ENCODE measurements around the gene XCR1. TPM values are rescaled to one million over a fixed set of nuclear protein-coding genes. Genes with fewer than 3 reads are reported as not detected.

The XCR1 gene, protein sequence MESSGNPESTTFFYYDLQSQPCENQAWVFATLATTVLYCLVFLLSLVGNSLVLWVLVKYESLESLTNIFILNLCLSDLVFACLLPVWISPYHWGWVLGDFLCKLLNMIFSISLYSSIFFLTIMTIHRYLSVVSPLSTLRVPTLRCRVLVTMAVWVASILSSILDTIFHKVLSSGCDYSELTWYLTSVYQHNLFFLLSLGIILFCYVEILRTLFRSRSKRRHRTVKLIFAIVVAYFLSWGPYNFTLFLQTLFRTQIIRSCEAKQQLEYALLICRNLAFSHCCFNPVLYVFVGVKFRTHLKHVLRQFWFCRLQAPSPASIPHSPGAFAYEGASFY
- not detected for total RNA-seq

- peaks cover 9% of the 10 kb centered on the region for H3K36me3 Mint-ChIP-seq (ENCODE audit: low read depth)
- ChIA-PET POLR2A (no interaction called here), CTCF (interaction anchor here (1.0 to 1.1 kb wide), 2 partner anchors 49 to 165 kb away, joined by 3 read pairs; no protein-coding TSS in a partner anchor)
- no peak for DNase-seq
- H3K4me3 Mint-ChIP-seq: no peak within 1 kb of the TSS
- no peak within 1 kb of the TSS for H3K27ac Mint-ChIP-seq
- H3K9me3 Mint-ChIP-seq: peaks cover 8% of the 10 kb centered on the region
- H3K4me1 Mint-ChIP-seq: no peaks in the 10 kb centered on the region
- H3K27me3 Mint-ChIP-seq: peaks cover 6% of the 10 kb centered on the region
These were observed at the start of gene XCR1 for GRCh38 chr3:46027021-46027705. TSS of gene XCR1 (minus strand) at chr3:46027483. CDS start at chr3:46021947, 5,536 bp downstream.

DNA sequence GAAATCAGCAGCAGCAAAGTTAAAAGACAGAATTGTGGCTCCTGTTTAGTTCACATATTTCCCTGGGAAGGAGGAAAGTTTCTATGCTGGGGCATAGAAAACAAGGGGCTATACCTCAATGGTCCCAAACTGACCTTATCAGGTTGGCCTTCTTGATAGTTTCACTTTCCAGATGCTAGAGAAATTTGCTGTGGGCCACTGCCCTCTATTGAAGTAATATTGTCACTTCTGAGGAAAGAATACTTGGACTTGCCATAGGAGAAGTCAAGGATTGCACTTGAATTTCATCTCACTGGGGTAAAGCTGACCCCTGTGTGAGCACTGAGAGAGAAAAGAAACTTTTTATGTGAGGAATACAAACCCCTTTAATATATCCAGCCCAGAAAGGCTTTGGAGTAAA is 49.3 kb upstream of the XCR1 start:
- H3K4me3 Mint-ChIP-seq: no peak overlapping the region
- peaks cover 33% of the 10 kb centered on the region for H3K4me1 Mint-ChIP-seq
- CTCF ChIA-PET: interaction anchor here (0.6 to 11.2 kb wide), 34 partner anchors 8 to 431 kb away, joined by 3 to 232 read pairs (median 4); partner anchors contain the start of genes CCR1, CCR3, CCR5 and CXCR6
- peaks cover 33% of the 10 kb centered on the region for H3K27me3 Mint-ChIP-seq
- POLR2A ChIA-PET: interaction anchor here (0.9 to 3.2 kb wide), 8 partner anchors 81 to 294 kb away, joined by 3 to 24 read pairs (median 6); partner anchors contain the start of genes CCR5, CXCR6 and FYCO1
- H3K9me3 Mint-ChIP-seq: peaks cover 9% of the 10 kb centered on the region
- DNase-seq: no peak
- no peak overlapping the region for H3K27ac Mint-ChIP-seq
- H3K36me3 Mint-ChIP-seq (ENCODE audit: low read depth): peaks cover 16% of the 10 kb centered on the region

DNA sequence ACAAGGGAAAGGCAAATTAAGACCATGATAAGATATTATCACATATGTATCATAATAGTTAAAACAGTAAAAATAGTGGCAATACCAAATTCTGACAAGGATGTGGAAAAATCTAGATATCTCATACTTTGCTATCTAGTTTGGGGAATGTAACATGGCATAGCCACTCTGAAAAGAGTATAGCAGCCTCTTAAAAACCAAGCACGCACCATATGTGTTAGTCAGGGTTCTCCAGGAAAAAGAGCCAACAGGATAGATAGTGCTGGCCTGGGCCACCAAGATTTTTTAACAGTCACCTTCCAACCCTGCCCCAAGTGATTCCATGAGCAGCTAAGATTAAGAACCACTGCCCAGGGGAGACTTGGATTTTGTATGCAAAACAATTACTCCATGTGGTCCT is 48.5 kb upstream of the XCR1 start:
- Mint-ChIP-seq H3K36me3 (ENCODE audit: low read depth) (peaks cover 24% of the 10 kb centered on the region), H3K27me3 (peaks cover 32% of the 10 kb centered on the region), H3K4me3 (no peak overlapping the region), H3K27ac (no peak overlapping the region), H3K4me1 (peaks cover 39% of the 10 kb centered on the region), H3K9me3 (peaks cover 12% of the 10 kb centered on the region)
- CTCF ChIA-PET: interaction anchor here (0.6 to 11.2 kb wide), 23 partner anchors 11 to 430 kb away, joined by 3 to 232 read pairs (median 6); partner anchors contain the start of genes CCR1, CCR5, CXCR6 and FYCO1
- POLR2A ChIA-PET: interaction anchor here (0.9 to 3.2 kb wide), 7 partner anchors 96 to 295 kb away, joined by 3 to 24 read pairs (median 5); partner anchors contain the start of genes CCR5 and CXCR6
- DNase-seq: no peak

- CTCF ChIA-PET: no interaction called here
- Mint-ChIP-seq H3K9me3 (peaks cover 12% of the 10 kb centered on the region), H3K36me3 (ENCODE audit: low read depth) (peaks cover 28% of the 10 kb centered on the region), H3K27ac (peak overlapping the region; percentile 71), H3K4me1 (peaks cover 63% of the 10 kb centered on the region), H3K4me3 (peak overlapping the region; percentile 22), H3K27me3 (peaks cover 47% of the 10 kb centered on the region)
- no peak for DNase-seq
- POLR2A ChIA-PET: interaction anchor here (1.4 kb wide), 1 partner anchor 77 kb away, joined by 4 read pairs; no protein-coding TSS in a partner anchor
These were observed 44.1 kb upstream of the XCR1 start for GRCh38 chr3:46071222-46071858.

GRCh38 chr3:46070595-46071093 is 43.4 kb upstream of the XCR1 start:
- Mint-ChIP-seq H3K36me3 (ENCODE audit: low read depth) (peaks cover 28% of the 10 kb centered on the region), H3K4me3 (peak overlapping the region; percentile 22), H3K9me3 (peaks cover 12% of the 10 kb centered on the region), H3K27me3 (peaks cover 49% of the 10 kb centered on the region), H3K27ac (peak overlapping the region; percentile 71), H3K4me1 (peaks cover 65% of the 10 kb centered on the region)
- ChIA-PET POLR2A (interaction anchor here (1.0 to 2.9 kb wide), 2 partner anchors 76 to 107 kb away, joined by 3 to 18 read pairs; partner anchors contain the start of gene FYCO1), CTCF (no interaction called here)
- DNase-seq: no peak

GRCh38 chr3:46068501-46068900 is 41.2 kb upstream of the XCR1 start:
- ChIA-PET CTCF (interaction anchor here (1.2 to 2.8 kb wide), 5 partner anchors 10 to 130 kb away, joined by 3 to 32 read pairs (median 3); partner anchors contain the start of genes CXCR6 and FYCO1), POLR2A (interaction anchor here (0.8 to 2.9 kb wide), 15 partner anchors 19 to 302 kb away, joined by 3 to 18 read pairs (median 4); partner anchors contain the start of genes CCR5, CXCR6 and FYCO1)
- Mint-ChIP-seq H3K4me1 (peaks cover 67% of the 10 kb centered on the region), H3K4me3 (peak overlapping the region; percentile 24), H3K9me3 (peaks cover 11% of the 10 kb centered on the region), H3K27ac (peak overlapping the region; percentile 84), H3K27me3 (peaks cover 51% of the 10 kb centered on the region), H3K36me3 (ENCODE audit: low read depth) (peaks cover 26% of the 10 kb centered on the region)
- DNase-seq: no peak

GRCh38 chr3:46067401-46067800 is 40.1 kb upstream of the XCR1 start:
- Mint-ChIP-seq H3K4me3 (no peak overlapping the region), H3K4me1 (peaks cover 63% of the 10 kb centered on the region), H3K27me3 (peaks cover 40% of the 10 kb centered on the region), H3K36me3 (ENCODE audit: low read depth) (peaks cover 16% of the 10 kb centered on the region), H3K27ac (peak overlapping the region; percentile 84), H3K9me3 (peaks cover 4% of the 10 kb centered on the region)
- no peak for DNase-seq
- ChIA-PET CTCF (interaction anchor here (2.6 to 2.8 kb wide), 2 partner anchors 11 to 128 kb away, joined by 8 to 32 read pairs; no protein-coding TSS in a partner anchor), POLR2A (interaction anchor here (1.0 to 2.4 kb wide), 5 partner anchors 72 to 303 kb away, joined by 3 to 13 read pairs (median 5); partner anchors contain the start of genes CCR5 and CXCR6)

DNA sequence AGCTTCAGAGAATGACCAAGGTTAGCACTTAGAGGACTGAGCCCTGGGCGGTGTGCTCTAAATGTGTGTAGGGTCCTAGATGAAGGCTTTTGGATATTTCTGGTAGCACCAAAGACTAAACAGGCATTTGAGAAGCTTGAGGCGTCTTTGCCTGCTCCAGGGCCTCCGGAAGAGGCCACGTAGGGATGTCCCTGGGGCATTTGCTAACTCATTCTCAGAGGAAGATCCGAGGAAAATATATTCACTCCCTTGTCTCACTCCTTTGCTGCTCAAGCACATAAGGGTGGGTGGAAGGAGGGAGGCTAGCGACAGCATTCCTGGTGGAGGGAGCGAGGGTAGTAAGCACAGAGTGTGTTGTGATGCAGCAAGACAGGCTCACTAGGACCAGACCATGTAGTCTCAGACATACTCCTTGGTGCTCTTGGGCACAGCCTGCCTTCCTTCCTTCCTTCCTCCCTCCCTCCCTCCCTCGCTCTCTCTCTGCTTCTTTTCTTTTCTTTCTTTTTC is 38.5 kb upstream of the XCR1 start:
- DNase-seq: no peak
- H3K4me3 Mint-ChIP-seq: no peak overlapping the region
- H3K27me3 Mint-ChIP-seq: peaks cover 33% of the 10 kb centered on the region
- no peak overlapping the region for H3K27ac Mint-ChIP-seq
- no peaks in the 10 kb centered on the region for H3K9me3 Mint-ChIP-seq
- peaks cover 53% of the 10 kb centered on the region for H3K4me1 Mint-ChIP-seq
- ChIA-PET POLR2A (interaction anchor here (0.7 to 1.8 kb wide), 4 partner anchors 12 to 115 kb away, joined by 3 to 12 read pairs (median 4); no protein-coding TSS in a partner anchor), CTCF (interaction anchor here (1.7 kb wide), 1 partner anchor 11 kb away, joined by 10 read pairs; no protein-coding TSS in a partner anchor)
- H3K36me3 Mint-ChIP-seq (ENCODE audit: low read depth): peaks cover 6% of the 10 kb centered on the region

DNA sequence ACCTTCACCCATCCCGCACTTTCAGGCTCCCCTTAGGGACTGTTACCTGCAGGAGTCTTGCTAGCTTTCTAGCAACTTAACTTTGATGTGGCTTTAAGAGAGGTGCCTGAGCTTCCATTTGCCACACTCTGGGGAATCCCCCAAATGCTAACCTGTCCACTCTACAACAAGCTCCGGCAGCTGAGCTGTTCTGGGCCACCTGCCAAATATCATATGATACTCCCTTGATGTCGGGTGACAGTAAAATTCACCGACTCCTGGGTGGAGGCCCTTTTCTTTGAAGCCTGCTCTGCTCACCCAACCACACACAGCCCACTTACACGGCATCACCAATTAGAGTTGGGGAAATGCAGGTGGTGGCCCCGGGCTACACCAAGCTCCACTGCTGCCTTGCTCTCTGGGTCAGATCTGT is 38.0 kb upstream of the XCR1 start:
- peaks cover 33% of the 10 kb centered on the region for H3K27me3 Mint-ChIP-seq
- DNase-seq: peak; percentile 52
- H3K36me3 Mint-ChIP-seq (ENCODE audit: low read depth): peaks cover 4% of the 10 kb centered on the region
- ChIA-PET POLR2A (interaction anchor here (1.2 to 1.8 kb wide), 3 partner anchors 68 to 86 kb away, joined by 3 to 12 read pairs (median 3); no protein-coding TSS in a partner anchor), CTCF (interaction anchor here (0.7 to 1.7 kb wide), 4 partner anchors 11 to 424 kb away, joined by 3 to 10 read pairs (median 3); no protein-coding TSS in a partner anchor)
- H3K4me1 Mint-ChIP-seq: peaks cover 48% of the 10 kb centered on the region
- H3K9me3 Mint-ChIP-seq: no peaks in the 10 kb centered on the region
- H3K27ac Mint-ChIP-seq: no peak overlapping the region
- no peak overlapping the region for H3K4me3 Mint-ChIP-seq

DNA sequence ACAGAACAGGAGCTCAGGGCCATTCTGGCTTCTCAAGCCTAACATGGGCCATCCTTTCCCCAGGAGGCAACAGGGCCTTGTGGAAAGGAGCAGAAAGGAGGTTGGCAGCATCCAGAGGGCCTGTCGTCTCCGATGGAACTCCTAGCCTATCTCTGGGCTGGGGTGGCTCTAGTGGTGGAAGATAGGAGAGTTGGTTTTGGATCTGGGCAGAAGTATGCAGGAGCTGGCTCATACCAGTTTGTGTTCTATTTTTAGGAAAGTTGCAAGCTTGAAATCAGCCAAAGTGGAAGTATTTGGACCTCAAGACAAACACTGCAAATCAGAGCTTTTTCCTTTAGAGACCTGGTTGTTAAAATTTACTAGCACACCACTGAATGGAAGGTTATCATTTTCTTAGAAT is 35.4 kb upstream of the XCR1 start:
- H3K36me3 Mint-ChIP-seq (ENCODE audit: low read depth): peaks cover 2% of the 10 kb centered on the region
- H3K27ac Mint-ChIP-seq: no peak overlapping the region
- ChIA-PET POLR2A (no interaction called here), CTCF (interaction anchor here (1.2 kb wide), 1 partner anchor 17 kb away, joined by 3 read pairs; no protein-coding TSS in a partner anchor)
- H3K4me1 Mint-ChIP-seq: peaks cover 24% of the 10 kb centered on the region
- peaks cover 27% of the 10 kb centered on the region for H3K27me3 Mint-ChIP-seq
- no peak for DNase-seq
- H3K4me3 Mint-ChIP-seq: no peak overlapping the region
- no peaks in the 10 kb centered on the region for H3K9me3 Mint-ChIP-seq

DNA sequence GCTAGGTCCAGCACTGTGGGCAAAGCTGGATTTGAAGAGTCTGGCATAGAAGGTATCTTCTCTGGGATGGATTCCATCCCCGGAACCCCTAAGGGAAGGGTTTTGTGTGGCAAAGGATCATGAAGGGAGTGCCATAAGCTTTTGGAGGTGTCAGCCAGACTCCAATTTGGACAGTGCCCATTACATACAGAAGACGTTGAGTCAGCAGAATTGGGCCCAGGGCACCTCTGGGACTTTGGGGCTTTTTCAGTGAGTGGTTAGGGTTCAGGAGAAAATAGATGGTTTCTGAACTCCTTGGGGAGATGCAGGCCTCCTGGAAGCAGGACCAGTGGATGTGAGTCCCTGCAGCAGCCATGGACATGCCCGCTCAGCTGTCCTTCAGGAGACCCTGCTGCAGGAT is 34.6 kb upstream of the XCR1 start:
- Mint-ChIP-seq H3K9me3 (no peaks in the 10 kb centered on the region), H3K4me1 (peaks cover 16% of the 10 kb centered on the region), H3K4me3 (no peak overlapping the region), H3K27me3 (peaks cover 24% of the 10 kb centered on the region), H3K27ac (no peak overlapping the region), H3K36me3 (ENCODE audit: low read depth) (peaks cover 2% of the 10 kb centered on the region)
- DNase-seq: no peak
- ChIA-PET CTCF (interaction anchor here (1.0 kb wide), 1 partner anchor 16 kb away, joined by 3 read pairs; no protein-coding TSS in a partner anchor), POLR2A (no interaction called here)
